ENCODE measurements around the gene SMG7. TPM values are rescaled to one million over a fixed set of nuclear protein-coding genes. Genes with fewer than 3 reads are reported as not detected.

The SMG7 gene
- total RNA-seq, 4 donors from 2014 or later = 27.7 to 34.7 (median 32.7) TPM

GRCh38 chr1:183596500-183596899, 124.2 kb downstream of the SMG7 start:
- H3K27ac ChIP-seq (replicated peaks in 1 of 4) = no peak overlapping the region
- intact Hi-C loops (cut with DNase I) = no loop called here
- H3K4me1 ChIP-seq = peaks cover 0 to 11% (median 4%) of the 10 kb centered on the region in 4 donors
- no peak for DNase-seq (ENCODE audit: extremely low spot score)
- no peak for TF ChIP-seq POLR2AphosphoS5 (IDR thresholded peaks at IDR 0.05)
- no peak for TF ChIP-seq CTCF (IDR thresholded peaks at IDR 0.05)
- no peak for TF ChIP-seq POLR2A (IDR thresholded peaks at IDR 0.05; ENCODE audit: low read depth)
- TF ChIP-seq EP300 (IDR thresholded peaks at IDR 0.05) = no peak
- 98% methylated on average over 5 of the region's 5 CpGs for WGBS
- H3K36me3 ChIP-seq = no peaks in the 10 kb centered on the region
- no peak overlapping the region for H3K4me3 ChIP-seq
- no peaks in the 10 kb centered on the region for H3K27me3 ChIP-seq
- no peaks in the 10 kb centered on the region for H3K9me3 ChIP-seq

- H3K36me3 ChIP-seq = no peaks in the 10 kb centered on the region
- H3K27ac ChIP-seq (replicated peaks in 1 of 4) = no peak overlapping the region
- H3K9me3 ChIP-seq = no peaks in the 10 kb centered on the region
- H3K4me3 ChIP-seq = no peak overlapping the region
- peak; percentile 21 for DNase-seq (ENCODE audit: extremely low spot score)
- TF ChIP-seq CTCF (IDR thresholded peaks at IDR 0.05) (no peak), EP300 (IDR thresholded peaks at IDR 0.05) (no peak), POLR2AphosphoS5 (IDR thresholded peaks at IDR 0.05) (no peak), POLR2A (IDR thresholded peaks at IDR 0.05; ENCODE audit: low read depth) (no peak)
- intact Hi-C loops (cut with DNase I) = no loop called here
- H3K4me1 ChIP-seq = peaks cover 0 to 11% (median 4%) of the 10 kb centered on the region in 4 donors
- no peaks in the 10 kb centered on the region for H3K27me3 ChIP-seq
- 74% methylated on average over 5 of the region's 5 CpGs for WGBS
Measured at GRCh38 chr1:183597656-183598347, 125.5 kb downstream of the SMG7 start.

DNA sequence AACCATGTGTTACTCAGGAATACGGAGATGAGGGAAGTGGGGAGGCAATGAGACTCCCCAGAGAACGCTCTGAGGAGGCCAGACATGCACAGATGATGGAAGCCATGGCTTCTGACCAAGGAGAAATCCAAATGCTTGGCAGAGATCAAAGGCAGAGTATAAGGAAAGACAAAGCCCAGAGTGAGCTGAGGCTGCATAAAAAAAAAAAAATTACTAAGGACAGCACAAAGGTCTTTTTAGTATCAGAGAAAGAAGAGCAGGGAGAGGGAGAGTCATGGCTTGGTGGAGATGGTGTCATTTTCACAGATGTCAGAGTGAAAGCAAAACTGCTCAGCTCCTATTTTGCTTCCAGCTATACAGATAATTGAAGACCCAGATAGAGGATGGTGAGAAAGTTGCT, 126.1 kb downstream of the SMG7 start:
- Histone ChIP-seq H3K9me3 (no peaks in the 10 kb centered on the region), H3K4me1 (peaks cover 0 to 11% (median 4%) of the 10 kb centered on the region in 4 donors), H3K36me3 (no peaks in the 10 kb centered on the region), H3K4me3 (no peak overlapping the region), H3K27ac (replicated peaks in 1 of 4) (no peak overlapping the region), H3K27me3 (no peaks in the 10 kb centered on the region)
- intact Hi-C loops (cut with DNase I) = no loop called here
- DNase-seq (ENCODE audit: extremely low spot score) = peak; percentile 39
- WGBS = 45% methylated on average over 2 of the region's 2 CpGs
- TF ChIP-seq POLR2A (IDR thresholded peaks at IDR 0.05; ENCODE audit: low read depth) (no peak), POLR2AphosphoS5 (IDR thresholded peaks at IDR 0.05) (no peak), CTCF (IDR thresholded peaks at IDR 0.05) (no peak), EP300 (IDR thresholded peaks at IDR 0.05) (no peak)

DNA sequence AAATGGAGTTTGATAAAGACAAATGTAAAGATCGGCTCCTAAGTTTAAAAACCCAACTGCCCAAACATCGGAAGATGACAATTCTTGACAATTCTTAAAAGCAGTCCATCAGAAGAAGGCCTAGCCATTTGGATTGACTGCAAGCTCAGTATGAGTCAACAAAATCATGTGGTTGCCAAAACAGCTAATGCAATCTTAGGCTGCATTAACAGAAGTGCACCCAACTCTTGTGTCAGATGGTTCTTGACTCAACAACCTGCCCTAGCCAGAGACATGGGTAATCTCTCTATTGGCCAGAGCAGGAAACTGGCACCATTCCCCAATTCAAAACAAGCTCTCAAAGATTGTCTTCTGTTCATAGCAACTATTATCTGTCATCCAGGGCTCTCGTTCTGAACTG, 127.8 kb downstream of the SMG7 start:
- TF ChIP-seq POLR2A (IDR thresholded peaks at IDR 0.05; ENCODE audit: low read depth) (no peak), POLR2AphosphoS5 (IDR thresholded peaks at IDR 0.05) (peak; percentile 19 to 36)
- H3K9me3 ChIP-seq = no peaks in the 10 kb centered on the region
- no peak overlapping the region for H3K27ac ChIP-seq (replicated peaks in 1 of 4)
- H3K4me3 ChIP-seq = no peak overlapping the region
- DNase-seq (ENCODE audit: extremely low spot score) = no peak
- 66% methylated on average over 3 of the region's 3 CpGs for WGBS
- H3K27me3 ChIP-seq = no peaks in the 10 kb centered on the region
- peaks cover 0 to 11% (median 4%) of the 10 kb centered on the region in 4 donors for H3K4me1 ChIP-seq
- no peaks in the 10 kb centered on the region for H3K36me3 ChIP-seq
- intact Hi-C loops (cut with DNase I) = no loop called here

- H3K4me3 ChIP-seq = no peak overlapping the region
- no peak for DNase-seq (ENCODE audit: extremely low spot score)
- no peaks in the 10 kb centered on the region for H3K36me3 ChIP-seq
- no peaks in the 10 kb centered on the region for H3K27me3 ChIP-seq
- H3K9me3 ChIP-seq = no peaks in the 10 kb centered on the region
- no peak overlapping the region for H3K27ac ChIP-seq (replicated peaks in 1 of 4)
- intact Hi-C loops (cut with DNase I) = no loop called here
- peaks cover 0 to 11% (median 4%) of the 10 kb centered on the region in 4 donors for H3K4me1 ChIP-seq
- TF ChIP-seq POLR2A (IDR thresholded peaks at IDR 0.05; ENCODE audit: low read depth) (no peak), CTCF (IDR thresholded peaks at IDR 0.05) (no peak), POLR2AphosphoS5 (IDR thresholded peaks at IDR 0.05) (no peak), EP300 (IDR thresholded peaks at IDR 0.05) (no peak)
- 91% methylated on average over 3 of the region's 3 CpGs for WGBS
Measured at GRCh38 chr1:183600634-183601033, 128.3 kb downstream of the SMG7 start.

Data from esophagus muscularis mucosa (tissue), 4 donors.